NCI-H1694 treated with DMSO at 0.1 percent for 48 hours (cell line): ENCODE results near the gene MC1R.
"Not testable (repeated sequence)": the region's sequence is repeated elsewhere in the genome, so short reads cannot be mapped to it uniquely, and the experiment has no call there.

ENCODE experiments used
- DNase-seq: peaks from one replicate; lab custom pipeline; 2025; lab: John Stamatoyannopoulos, UW

The MC1R gene

GRCh38 chr16:89914642-89915285, 3.9 kb upstream of the MC1R start:
- not testable (repeated sequence) for DNase-seq

- DNase-seq, result no peak
Observed at GRCh38 chr16:89915303-89916232, 3.1 kb upstream of the MC1R start.

- DNase-seq, result no peak
Observed at GRCh38 chr16:89917773-89918452, 749 bp upstream of the MC1R start.

GRCh38 chr16:89919535-89920406, 1.1 kb downstream of the MC1R start:
- no peak for DNase-seq

GRCh38 chr16:89920723-89921122, 2.1 kb downstream of the MC1R start:
- DNase-seq, result no peak

- no peak for DNase-seq
Observed at GRCh38 chr16:89921131-89921701, 2.6 kb downstream of the MC1R start.

- DNase-seq, result no peak
Observed at GRCh38 chr16:89921702-89922476, 3.2 kb downstream of the MC1R start.

- DNase-seq, result no peak
Observed at GRCh38 chr16:89922477-89922883, 3.8 kb downstream of the MC1R start.

- DNase-seq, result peak; percentile 64
Observed at GRCh38 chr16:89922884-89923639, 4.4 kb downstream of the MC1R start, which contains the start of gene TUBB3. Gene TUBB3 (plus strand): TSS chr16:89923342. CDS start chr16:89923402, 60 bp downstream.

GRCh38 chr16:89923640-89924296, 5.1 kb downstream of the MC1R start:
- no peak for DNase-seq

- DNase-seq, result peak; percentile 14
Observed at GRCh38 chr16:89924297-89924924, 5.7 kb downstream of the MC1R start.

- no peak for DNase-seq
Observed at GRCh38 chr16:89924925-89925307, 6.3 kb downstream of the MC1R start.

- no peak for DNase-seq
Observed at GRCh38 chr16:89925596-89926079, 7.0 kb downstream of the MC1R start.

GRCh38 chr16:89931305-89931896, 12.7 kb downstream of the MC1R start:
- no peak for DNase-seq

- no peak for DNase-seq
Observed at GRCh38 chr16:89931964-89932363, 13.3 kb downstream of the MC1R start.

GRCh38 chr16:89934019-89934418, 15.4 kb downstream of the MC1R start:
- not testable (repeated sequence) for DNase-seq

- no peak for DNase-seq
Observed at GRCh38 chr16:89934611-89935553, 16.2 kb downstream of the MC1R start.
